GM12875 (cell line): Measurements from ENCODE around the gene TBC1D14.

ENCODE experiments used
- H3K4me3 ChIP-seq: one replicate; pipeline ENCODE4 v1.5.1; 2011; ENCODE audit warnings: low read depth, low read length, control low read depth
- CTCF ChIP-seq: IDR thresholded peaks from 2 replicates; pipeline ENCODE4 v1.5.1; 2011; ENCODE audit warnings: low read depth, mild to moderate bottlenecking, control low read depth, inconsistent platforms, low read length, moderate library complexity, borderline replicate concordance; ENCODE audit not compliant: insufficient read depth

The TBC1D14 gene

DNA sequence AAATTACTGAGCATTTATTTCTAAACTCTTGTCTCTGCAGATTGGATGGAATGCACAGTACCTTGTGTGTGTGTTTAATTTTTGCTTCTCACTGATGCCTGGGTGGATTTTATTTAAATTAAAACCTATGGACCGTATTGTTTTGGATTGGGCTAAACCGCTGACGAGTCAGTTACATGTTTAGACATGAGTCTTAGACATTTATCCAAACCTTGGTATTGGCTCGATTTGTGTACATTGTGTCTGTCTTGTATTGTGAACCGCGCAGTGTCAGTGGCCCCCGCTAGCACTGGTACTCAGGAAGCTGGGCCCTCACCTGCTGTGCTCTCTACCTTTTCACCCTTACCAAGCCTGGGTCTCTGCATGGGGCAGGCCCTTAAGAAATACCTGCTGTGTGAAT lies 92.7 kb downstream of the TBC1D14 start:
- TF ChIP-seq CTCF, result no peak
- no peak overlapping the region for H3K4me3 ChIP-seq

DNA sequence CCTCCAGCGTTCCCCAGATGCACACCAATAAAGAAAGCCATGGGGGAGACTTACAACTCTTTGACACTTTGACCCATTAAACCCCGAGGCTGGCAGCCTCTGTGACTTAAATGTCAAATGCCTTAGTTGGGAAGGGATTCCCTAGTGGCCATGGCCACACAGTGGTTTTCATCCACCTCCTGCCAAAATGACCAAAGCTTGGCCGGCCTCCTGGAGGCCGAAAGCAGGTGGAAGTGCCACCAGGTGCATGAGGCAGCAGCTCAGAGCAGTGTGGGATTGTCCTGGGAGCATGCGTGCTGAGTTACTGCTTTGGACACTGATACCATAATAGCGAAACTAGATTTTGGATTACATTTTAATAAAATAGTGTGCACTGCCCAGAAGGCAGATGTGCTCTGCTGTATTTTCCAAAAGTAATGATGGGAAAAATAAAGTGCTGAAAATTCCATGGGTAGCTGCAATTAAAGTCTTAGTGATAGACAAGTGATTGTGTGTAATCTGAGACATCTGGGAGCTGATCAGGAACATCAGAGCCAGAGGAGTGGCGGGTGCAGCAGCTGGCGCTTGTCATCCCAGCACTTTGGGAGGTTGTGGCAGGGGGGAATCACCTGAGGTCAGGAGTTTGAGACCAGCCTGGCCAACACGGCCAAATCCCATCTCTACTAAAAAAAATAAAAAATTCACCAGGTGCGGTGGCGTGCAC lies 93.7 kb downstream of the TBC1D14 start:
- no peak for TF ChIP-seq CTCF
- no peak overlapping the region for H3K4me3 ChIP-seq

GRCh38 chr4:7003879-7004240 lies 94.2 kb downstream of the TBC1D14 start:
- H3K4me3 ChIP-seq, result no peak overlapping the region
- no peak for TF ChIP-seq CTCF

- no peak for TF ChIP-seq CTCF
- H3K4me3 ChIP-seq, result no peak overlapping the region
Measured at GRCh38 chr4:7004331-7004730, 94.7 kb downstream of the TBC1D14 start.

GRCh38 chr4:7005571-7005970 lies 95.9 kb downstream of the TBC1D14 start:
- no peak overlapping the region for H3K4me3 ChIP-seq
- no peak for TF ChIP-seq CTCF

DNA sequence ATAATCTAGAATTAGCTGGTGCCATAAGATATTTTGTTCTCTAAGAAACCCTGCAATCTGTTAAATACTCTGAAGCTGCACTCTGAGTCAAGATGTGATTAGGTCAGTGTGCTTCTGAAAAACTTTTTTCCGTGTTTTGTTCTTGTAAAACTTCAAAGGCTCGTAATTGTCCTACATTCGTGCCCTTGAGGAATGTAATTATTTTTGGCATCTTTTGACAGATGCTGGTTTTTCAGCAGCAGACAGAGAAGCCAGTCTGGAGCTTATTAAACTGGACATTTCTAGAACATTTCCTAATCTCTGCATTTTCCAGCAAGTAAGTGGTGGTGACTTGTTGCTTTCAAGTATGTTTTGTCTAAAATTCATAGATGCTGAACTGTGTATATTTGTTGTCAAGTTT lies 96.8 kb downstream of the TBC1D14 start:
- H3K4me3 ChIP-seq, result no peak overlapping the region
- TF ChIP-seq CTCF, result no peak

DNA sequence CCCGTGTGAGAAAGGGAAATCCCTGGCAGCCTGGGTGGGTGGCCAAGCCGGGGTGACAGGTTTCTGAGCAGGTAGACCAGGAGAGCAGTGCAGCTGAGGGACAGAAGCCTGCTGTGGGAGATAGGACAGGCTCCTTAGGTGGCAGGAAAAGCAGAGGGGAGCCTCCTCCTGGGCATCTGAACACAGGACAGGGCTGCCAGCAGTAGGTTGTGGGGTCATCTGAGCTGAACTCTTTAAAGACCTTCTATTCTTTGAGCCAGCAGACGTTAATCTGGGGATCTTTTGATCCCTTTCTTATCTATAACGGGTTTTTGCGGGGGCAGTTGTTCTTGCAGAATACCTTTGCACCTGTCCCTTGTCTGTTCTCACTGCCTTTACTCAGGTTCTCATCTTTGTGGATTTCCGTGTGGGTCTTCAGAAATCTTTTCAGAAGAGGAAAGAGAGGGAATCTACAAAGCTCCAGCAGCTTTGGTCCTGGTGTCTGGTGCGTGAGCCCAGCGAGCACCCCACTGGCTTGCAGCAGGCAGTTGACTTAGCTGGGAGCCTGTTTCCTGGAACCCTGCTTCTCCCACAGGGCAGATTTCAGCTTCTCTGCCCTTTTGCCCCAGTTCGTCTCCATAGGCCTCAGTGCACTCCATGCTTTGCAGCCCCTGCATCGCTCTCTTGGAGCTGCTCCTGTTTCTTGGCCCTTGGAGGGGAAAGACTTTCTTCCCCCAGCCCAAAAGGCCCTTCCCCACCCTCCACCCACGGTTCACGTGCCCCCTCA lies 97.7 kb downstream of the TBC1D14 start:
- no peak for TF ChIP-seq CTCF
- no peak overlapping the region for H3K4me3 ChIP-seq
